ENCODE measurements around the gene PEX1. TPM values are rescaled to one million over a fixed set of nuclear protein-coding genes. Genes with fewer than 3 reads are reported as not detected.

The PEX1 gene
- total RNA-seq, 1 experiment from 2014 or later: 20.2 TPM

- H3K9me2 ChIP-seq (ENCODE audit: insufficient read depth): no peaks in the 10 kb centered on the region
- POLR2A ChIA-PET (ENCODE audit: unreplicated experiment): no interaction called here
- no peaks in the 10 kb centered on the region for H3K36me3 ChIP-seq (ENCODE audit: low read depth)
- CTCF ChIA-PET: no interaction called here
- no peak overlapping the region for H2AFZ ChIP-seq
- H3K9me3 ChIP-seq (ENCODE audit: insufficient read depth, low read depth): no peaks in the 10 kb centered on the region
- H3K27ac ChIP-seq: no peak overlapping the region
- H3K4me2 ChIP-seq: no peak overlapping the region
- intact Hi-C loops (cut with micrococcal nuclease; ENCODE audit: unreplicated experiment): no loop called here
- H3K4me3 ChIP-seq: no peak overlapping the region
- no peaks in the 10 kb centered on the region for H4K20me1 ChIP-seq (ENCODE audit: insufficient read depth)
- H3K27me3 ChIP-seq (ENCODE audit: insufficient read depth, low read depth): no peaks in the 10 kb centered on the region
- BruUV-seq (replicated peaks): no TSS peak
- TF ChIP-seq CTCF (conservative IDR thresholded peaks at IDR 0.05) (no peak), EZH2 (IDR thresholded peaks at IDR 0.05; ENCODE audit: low read depth) (no peak)
- H3K4me1 ChIP-seq (replicated peaks; ENCODE audit: insufficient read depth): no peaks in the 10 kb centered on the region
- H3K79me2 ChIP-seq (ENCODE audit: low read depth): no peaks in the 10 kb centered on the region
- DNase-seq: no peak
- no peaks in the 10 kb centered on the region for H3F3A ChIP-seq (ENCODE audit: insufficient read depth, low read depth)
Observed at GRCh38 chr7:92504563-92504962, 23.8 kb downstream of the PEX1 start.

GRCh38 chr7:92503767-92504166 is 24.6 kb downstream of the PEX1 start:
- no peaks in the 10 kb centered on the region for H3K27me3 ChIP-seq (ENCODE audit: insufficient read depth, low read depth)
- ChIA-PET CTCF (no interaction called here), POLR2A (ENCODE audit: unreplicated experiment) (no interaction called here)
- no peaks in the 10 kb centered on the region for H3K79me2 ChIP-seq (ENCODE audit: low read depth)
- H3K4me2 ChIP-seq: no peak overlapping the region
- H3K4me3 ChIP-seq: no peak overlapping the region
- H2AFZ ChIP-seq: no peak overlapping the region
- H3K4me1 ChIP-seq (replicated peaks; ENCODE audit: insufficient read depth): no peaks in the 10 kb centered on the region
- no peaks in the 10 kb centered on the region for H3F3A ChIP-seq (ENCODE audit: insufficient read depth, low read depth)
- no peaks in the 10 kb centered on the region for H3K9me2 ChIP-seq (ENCODE audit: insufficient read depth)
- no peaks in the 10 kb centered on the region for H4K20me1 ChIP-seq (ENCODE audit: insufficient read depth)
- no peaks in the 10 kb centered on the region for H3K36me3 ChIP-seq (ENCODE audit: low read depth)
- no peak for TF ChIP-seq EZH2 (IDR thresholded peaks at IDR 0.05; ENCODE audit: low read depth)
- no peak for TF ChIP-seq CTCF (conservative IDR thresholded peaks at IDR 0.05)
- H3K27ac ChIP-seq: no peak overlapping the region
- no TSS peak for BruUV-seq (replicated peaks)
- intact Hi-C loops (cut with micrococcal nuclease; ENCODE audit: unreplicated experiment): no loop called here
- no peak for DNase-seq
- no peaks in the 10 kb centered on the region for H3K9me3 ChIP-seq (ENCODE audit: insufficient read depth, low read depth)

- H4K20me1 ChIP-seq (ENCODE audit: insufficient read depth): no peaks in the 10 kb centered on the region
- H3K27ac ChIP-seq: no peak overlapping the region
- no peaks in the 10 kb centered on the region for H3K4me1 ChIP-seq (replicated peaks; ENCODE audit: insufficient read depth)
- H3K9me2 ChIP-seq (ENCODE audit: insufficient read depth): no peaks in the 10 kb centered on the region
- TF ChIP-seq EZH2 (IDR thresholded peaks at IDR 0.05; ENCODE audit: low read depth): no peak
- no peak for TF ChIP-seq CTCF (conservative IDR thresholded peaks at IDR 0.05)
- no peaks in the 10 kb centered on the region for H3K9me3 ChIP-seq (ENCODE audit: insufficient read depth, low read depth)
- H2AFZ ChIP-seq: no peak overlapping the region
- ChIA-PET CTCF (no interaction called here), POLR2A (ENCODE audit: unreplicated experiment) (no interaction called here)
- H3K4me3 ChIP-seq: no peak overlapping the region
- DNase-seq: no peak
- no peaks in the 10 kb centered on the region for H3K27me3 ChIP-seq (ENCODE audit: insufficient read depth, low read depth)
- no peak overlapping the region for H3K4me2 ChIP-seq
- no TSS peak for BruUV-seq (replicated peaks)
- intact Hi-C loops (cut with micrococcal nuclease; ENCODE audit: unreplicated experiment): no loop called here
- no peaks in the 10 kb centered on the region for H3K36me3 ChIP-seq (ENCODE audit: low read depth)
- H3K79me2 ChIP-seq (ENCODE audit: low read depth): no peaks in the 10 kb centered on the region
- H3F3A ChIP-seq (ENCODE audit: insufficient read depth, low read depth): no peaks in the 10 kb centered on the region
Observed at GRCh38 chr7:92498557-92498956, 29.8 kb downstream of the PEX1 start.
